Measurements from ENCODE around the gene HDGF. TPM values are rescaled to one million over a fixed set of nuclear protein-coding genes. Genes with fewer than 3 reads are reported as not detected.
A peak's percentile ranks its signal among the peaks of the same experiment; 100 is the strongest.

Gene HDGF
- total and polyA plus RNA-seq, 9 of the 15 experiments (the other 6 are each of a cell fraction or from before 2014, with no cell fraction given), result 38.8 to 601 (median 400) TPM

DNA sequence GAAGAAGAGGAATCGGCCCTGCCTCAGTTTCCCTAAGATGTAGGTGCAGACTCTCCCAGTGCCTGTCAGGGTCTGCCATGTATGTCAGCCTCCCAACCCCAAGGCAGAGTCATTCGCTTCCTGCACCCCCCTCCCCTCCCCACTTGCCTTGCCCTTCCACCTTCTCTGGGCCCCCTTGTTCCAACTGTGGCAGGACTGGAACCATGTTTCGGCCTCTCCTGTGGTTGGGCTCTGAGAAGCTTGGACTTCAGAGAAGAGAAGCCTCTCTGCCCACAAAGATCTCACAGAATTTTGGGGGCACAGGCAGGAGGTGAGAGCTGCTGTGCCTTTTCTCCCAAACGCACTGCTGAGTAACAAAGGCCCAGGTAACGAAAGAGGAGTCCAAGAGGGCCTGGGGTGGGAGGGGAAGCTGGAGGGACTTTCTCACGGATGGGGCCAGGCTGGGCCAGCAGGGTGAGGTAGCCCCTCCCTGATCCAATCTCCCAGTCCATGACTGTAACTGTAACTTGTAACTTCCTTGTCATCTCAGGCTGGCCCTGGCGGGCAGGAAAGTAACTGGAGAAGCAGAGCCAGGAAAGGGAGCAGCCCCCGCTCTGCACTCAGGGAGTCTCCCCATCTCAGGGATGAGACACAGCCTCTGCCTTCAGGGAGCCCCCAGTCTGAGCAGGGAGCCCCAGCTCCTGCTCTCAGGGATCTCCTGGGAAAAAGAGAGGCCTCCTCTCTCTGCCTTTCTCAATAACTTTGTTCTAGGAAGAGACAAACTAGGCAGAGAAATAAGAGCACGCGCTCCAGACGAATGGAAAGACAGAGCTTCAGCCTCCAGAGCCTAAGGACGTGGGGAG, 57.4 kb downstream of the HDGF start (continued):
- TF ChIP-seq TRIM28 (IDR thresholded peaks at IDR 0.05) (peak; percentile 96), ZNF253 (CRISPR knock-in tag; conservative IDR thresholded peaks at IDR 0.05) (no peak), MTF1 (CRISPR knock-in tag; IDR thresholded peaks at IDR 0.05; ENCODE audit: borderline replicate concordance) (peak; percentile 48; the same call in 1 of the 2 replicates), PHF21A (IDR thresholded peaks at IDR 0.05; ENCODE audit: borderline replicate concordance, low read depth) (no peak), C11orf30 (IDR thresholded peaks at IDR 0.05; ENCODE audit: low read depth) (no peak), RBM17 (IDR thresholded peaks at IDR 0.05; ENCODE audit: borderline replicate concordance, low read depth, low read length) (no peak), BRD9 (IDR thresholded peaks at IDR 0.05; ENCODE audit: low read depth, partially characterized antibody) (no peak), ZNF41 (CRISPR knock-in tag; conservative IDR thresholded peaks at IDR 0.05) (peak; percentile 9; the same call in 1 of the 2 replicates), TCF3 (CRISPR knock-in tag; IDR thresholded peaks at IDR 0.05) (no peak; the same call in 1 of the 2 replicates), TFAP4 (CRISPR knock-in tag; IDR thresholded peaks at IDR 0.05; ENCODE audit: borderline replicate concordance) (peak; percentile 70; the same call in 1 of the 2 replicates), ZNF354B (CRISPR knock-in tag; IDR thresholded peaks at IDR 0.05) (no peak), SAP30 (IDR thresholded peaks at IDR 0.05; ENCODE audit: borderline replicate concordance, insufficient read depth, low read depth, low read length, poor library complexity, severe bottlenecking) (no peak), ZNF311 (CRISPR knock-in tag; IDR thresholded peaks at IDR 0.05) (peak; percentile 83; the same call in 1 of the 2 replicates), SREBF2 (CRISPR knock-in tag; IDR thresholded peaks at IDR 0.05) (no peak), GMEB1 (CRISPR knock-in tag; IDR thresholded peaks at IDR 0.05) (no peak), AFF1 (IDR thresholded peaks at IDR 0.05; ENCODE audit: low read depth in 1 of 2, partially characterized antibody in 2 of 2) (no peak), MAFF (IDR thresholded peaks at IDR 0.05; ENCODE audit: low read length) (no peak), ZBTB43 (CRISPR knock-in tag; IDR thresholded peaks at IDR 0.05) (no peak)

All from K562 (cell line).